HEK293 (cell line): ENCODE measurements around the gene ANKUB1.

Experiments used
- ATF2 ChIP-seq: fragments of 450-650 bp; formaldehyde crosslinking; IDR thresholded peaks from 2 replicates; pipeline ENCODE4 v1.5.1; 2016; ENCODE audit warnings: missing biosample characterization, missing genetic modification characterization, low read depth
- CTCF ChIP-seq: fragments of 450-650 bp; formaldehyde crosslinking; IDR thresholded peaks from 2 replicates; pipeline ENCODE4 v1.5.1; 2016; ENCODE audit warnings: missing biosample characterization, missing genetic modification characterization
- GLIS1 ChIP-seq: fragments of 450-650 bp; formaldehyde crosslinking; IDR thresholded peaks from 2 replicates; pipeline ENCODE4 v1.5.1; 2016; ENCODE audit warnings: missing biosample characterization, missing genetic modification characterization
- SALL2 ChIP-seq: fragments of 450-650 bp; formaldehyde crosslinking; IDR thresholded peaks from 2 replicates; pipeline ENCODE4 v1.5.0; 2017; ENCODE audit warnings: missing biosample characterization, mild to moderate bottlenecking, missing genetic modification characterization, borderline replicate concordance
- ZBTB6 ChIP-seq: fragments of 450-650 bp; formaldehyde crosslinking; IDR thresholded peaks from 2 replicates; pipeline ENCODE4 v1.5.1; 2017; ENCODE audit warnings: missing biosample characterization, missing genetic modification characterization
- ZNF488 ChIP-seq: fragments of 450-650 bp; formaldehyde crosslinking; IDR thresholded peaks from 2 replicates; pipeline ENCODE4 v1.5.1; 2016; ENCODE audit warnings: missing biosample characterization, missing genetic modification characterization
- ZNF513 ChIP-seq: fragments of 450-650 bp; IDR thresholded peaks from 2 replicates; pipeline ENCODE4 v1.5.1; 2018; ENCODE audit warnings: missing biosample characterization, missing genetic modification characterization
- ZNF558 ChIP-seq: fragments of 450-650 bp; formaldehyde crosslinking; IDR thresholded peaks from 2 replicates; pipeline ENCODE4 v1.5.1; 2016; ENCODE audit warnings: missing biosample characterization, missing genetic modification characterization
- ZNF571 ChIP-seq: fragments of 450-650 bp; formaldehyde crosslinking; IDR thresholded peaks from 2 replicates; pipeline ENCODE4 v1.5.0; 2017; ENCODE audit warnings: missing biosample characterization, missing genetic modification characterization
- ZNF639 ChIP-seq: fragments of 450-650 bp; formaldehyde crosslinking; IDR thresholded peaks from 2 replicates; pipeline ENCODE4 v1.5.1; 2016; ENCODE audit warnings: missing biosample characterization, missing genetic modification characterization
- ZNF785 ChIP-seq: fragments of 450-650 bp; formaldehyde crosslinking; IDR thresholded peaks from 2 replicates; pipeline ENCODE4 v1.5.1; 2016; ENCODE audit warnings: missing biosample characterization, missing genetic modification characterization

GRCh38 chr3:149790698-149791097 is 1.7 kb downstream of the ANKUB1 start:
- TF ChIP-seq CTCF (tag by site-specific recombination) (no peak), ZBTB6 (tag by site-specific recombination) (no peak), SALL2 (tag by site-specific recombination) (no peak), ZNF639 (tag by site-specific recombination) (no peak), ATF2 (tag by site-specific recombination) (no peak), GLIS1 (tag by site-specific recombination) (no peak), ZNF488 (tag by site-specific recombination) (no peak), ZNF571 (no peak), ZNF558 (no peak), ZNF785 (tag by site-specific recombination) (no peak), ZNF513 (tag by site-specific recombination) (no peak)
